NCI-H146 (cell line): ENCODE results near the gene BMPR1A.

Experiments used
- DNase-seq: peaks from one replicate; lab custom pipeline; 2025; lab: John Stamatoyannopoulos, UW

BMPR1A gene

DNA sequence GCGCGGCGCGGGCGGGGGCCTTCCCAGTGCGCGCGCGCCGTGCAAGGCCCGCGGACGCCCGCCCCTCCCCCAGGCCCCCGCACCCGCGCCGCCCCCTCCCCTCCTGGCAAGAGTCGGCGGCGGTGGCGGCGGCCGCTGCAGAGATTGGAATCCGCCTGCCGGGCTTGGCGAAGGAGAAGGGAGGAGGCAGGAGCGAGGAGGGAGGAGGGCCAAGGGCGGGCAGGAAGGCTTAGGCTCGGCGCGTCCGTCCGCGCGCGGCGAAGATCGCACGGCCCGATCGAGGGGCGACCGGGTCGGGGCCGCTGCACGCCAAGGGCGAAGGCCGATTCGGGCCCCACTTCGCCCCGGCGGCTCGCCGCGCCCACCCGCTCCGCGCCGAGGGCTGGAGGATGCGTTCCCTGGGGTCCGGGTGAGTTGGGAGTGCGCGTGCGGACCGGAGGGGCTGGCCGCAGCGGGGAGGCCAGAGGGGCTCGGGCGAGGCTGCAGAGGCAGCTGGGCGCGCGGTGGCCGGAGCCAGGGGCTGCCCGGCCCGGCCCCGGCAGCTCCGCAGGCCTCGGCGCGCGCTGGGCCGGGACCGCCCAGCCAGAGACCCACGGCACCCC is at the start of gene BMPR1A:
Gene BMPR1A, plus strand, starts transcription at position 109 of the 602 bp plus-strand sequence. CDS start 119,400 bp downstream, outside the sequence.
- peak; percentile 54 for DNase-seq

DNA sequence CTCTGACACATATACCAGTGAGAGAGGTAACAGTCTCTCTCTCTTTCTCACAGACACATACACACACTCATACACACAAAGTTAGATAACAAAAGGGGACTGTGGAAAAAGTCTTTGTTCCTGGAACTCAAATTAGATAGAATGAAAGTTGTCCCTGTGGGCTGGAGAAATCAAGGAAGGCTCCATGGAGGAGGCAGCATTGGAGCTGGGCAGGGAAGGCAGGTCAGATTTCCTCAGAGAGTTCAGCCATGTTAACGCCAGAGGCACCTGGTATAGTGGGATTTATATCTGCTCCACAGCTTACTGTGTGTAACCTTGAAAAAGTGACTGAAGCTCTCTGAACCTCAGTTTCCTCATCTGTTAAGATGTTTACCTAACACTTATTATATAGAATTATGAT is 49.4 kb upstream of the BMPR1A start:
- no peak for DNase-seq

DNA sequence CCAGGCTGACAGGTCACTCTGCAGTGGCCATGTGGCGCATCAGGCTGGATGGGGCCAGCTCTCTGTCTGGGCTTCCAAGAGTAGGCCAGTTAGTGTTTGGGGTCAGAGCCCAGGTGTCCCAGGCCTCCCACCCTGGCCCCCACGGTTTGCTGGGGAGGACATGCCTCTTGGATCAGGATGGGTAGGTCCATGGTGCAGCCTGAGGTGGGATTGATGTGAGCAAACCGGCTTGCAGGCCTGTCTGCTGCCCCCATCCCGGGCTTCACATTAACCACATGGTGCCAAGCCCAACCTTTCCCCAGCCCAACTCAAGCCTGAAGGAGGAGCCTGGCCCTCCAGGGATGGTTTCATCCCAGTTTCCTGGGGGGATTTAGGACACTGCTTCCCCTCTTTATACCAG is 48.9 kb upstream of the BMPR1A start:
- no peak for DNase-seq

DNA sequence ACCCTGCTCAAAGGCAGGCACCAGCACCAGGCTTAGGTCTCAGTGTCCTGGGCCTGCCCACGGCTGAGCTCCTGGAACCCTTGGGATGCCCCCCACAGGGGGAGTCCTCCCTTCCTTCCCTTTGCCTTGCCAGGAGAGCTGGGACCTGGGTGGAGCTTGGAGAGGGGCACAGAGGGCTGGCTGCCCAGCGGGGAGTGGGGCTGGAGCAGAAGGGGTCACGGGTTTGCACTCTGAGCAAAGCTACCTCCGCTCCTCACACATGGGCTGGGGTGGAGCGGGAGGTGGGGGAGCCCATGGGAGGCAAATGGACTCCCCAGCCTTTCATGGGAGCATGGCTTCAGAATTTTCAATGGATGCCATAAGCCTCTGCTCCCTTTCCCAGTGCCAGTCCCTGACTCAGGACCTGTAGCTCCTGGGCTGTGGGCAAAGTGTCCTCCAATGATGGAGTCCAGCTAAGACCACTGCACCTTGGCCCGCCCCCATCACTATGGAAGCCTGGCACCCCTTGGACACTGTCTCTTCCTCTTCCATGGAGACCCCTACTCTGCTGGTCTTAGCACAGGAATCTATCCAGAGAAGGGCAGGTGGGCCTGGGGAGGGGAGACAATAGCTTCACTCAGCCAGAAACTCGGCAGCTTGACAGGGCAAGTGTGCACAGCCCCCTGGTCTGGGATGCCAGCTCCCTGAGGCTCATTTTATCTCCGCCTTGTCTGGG is 48.2 kb upstream of the BMPR1A start:
- no peak for DNase-seq

DNA sequence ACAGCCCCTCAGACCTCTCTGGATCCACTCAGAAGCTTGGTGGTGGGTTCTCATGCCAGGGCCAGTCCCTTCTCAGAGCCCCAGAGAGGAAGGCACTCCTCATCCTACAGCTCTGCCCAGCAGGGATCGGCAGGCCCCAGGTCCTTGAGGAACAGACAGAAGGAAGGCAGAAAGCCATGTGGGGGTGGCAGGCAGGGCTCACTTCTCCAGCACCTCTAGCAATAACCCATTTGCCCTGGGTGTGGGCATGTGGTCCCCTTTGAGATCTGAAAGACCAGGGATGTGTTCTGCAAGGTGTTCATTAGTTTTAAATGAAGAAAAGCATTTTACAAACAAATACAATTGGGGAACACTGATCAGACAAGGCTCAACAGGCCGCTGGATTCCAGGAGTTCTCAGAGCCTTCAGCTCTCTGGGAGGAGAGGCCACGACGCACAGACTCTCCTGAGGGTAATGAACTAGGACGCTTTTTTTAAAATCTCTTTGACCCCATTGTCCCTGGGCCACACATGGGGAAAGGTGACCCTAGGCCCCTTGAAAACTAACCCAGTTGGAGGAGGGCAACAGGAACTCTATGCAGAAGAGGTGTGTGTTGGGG is 47.5 kb upstream of the BMPR1A start:
- no peak for DNase-seq

DNA sequence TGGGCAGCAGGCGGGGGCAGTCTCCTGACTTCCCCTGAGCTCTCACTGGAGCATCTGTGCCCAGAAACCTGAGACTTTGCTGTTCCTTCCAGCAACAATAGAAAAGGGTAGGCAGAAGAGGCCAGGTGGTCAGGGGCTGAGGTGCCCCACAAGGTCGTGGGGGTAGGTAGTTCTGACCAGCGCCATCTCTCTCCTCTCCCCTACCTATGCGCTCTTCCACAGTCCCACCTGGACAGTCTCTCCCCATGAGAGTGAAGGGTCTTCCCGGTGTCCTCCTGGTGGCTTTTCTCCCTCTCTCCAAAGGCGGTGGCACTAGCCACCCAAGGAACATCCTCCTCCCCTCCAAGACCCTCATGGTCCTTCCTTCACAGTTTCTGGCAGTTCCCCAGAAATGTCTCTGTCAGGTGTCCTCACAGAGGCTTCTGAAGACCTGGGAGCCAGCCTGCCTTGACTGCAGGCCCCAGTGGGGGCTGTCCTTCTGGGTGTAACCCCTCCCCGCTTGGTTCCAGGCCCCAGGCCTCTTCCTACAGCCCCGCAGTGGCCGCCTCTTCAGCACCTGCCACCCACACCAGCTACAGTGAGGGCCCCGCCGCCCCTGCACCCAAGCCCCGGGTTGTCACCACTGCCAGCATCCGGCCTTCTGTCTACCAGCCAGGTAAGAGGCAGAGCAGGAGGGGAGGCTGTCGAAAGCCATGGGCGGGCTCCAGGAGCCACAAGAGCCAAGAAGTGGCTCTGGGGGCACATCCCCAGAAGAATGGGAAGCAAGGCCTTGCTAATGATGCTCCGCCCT is 46.8 kb upstream of the BMPR1A start:
- DNase-seq: no peak

DNA sequence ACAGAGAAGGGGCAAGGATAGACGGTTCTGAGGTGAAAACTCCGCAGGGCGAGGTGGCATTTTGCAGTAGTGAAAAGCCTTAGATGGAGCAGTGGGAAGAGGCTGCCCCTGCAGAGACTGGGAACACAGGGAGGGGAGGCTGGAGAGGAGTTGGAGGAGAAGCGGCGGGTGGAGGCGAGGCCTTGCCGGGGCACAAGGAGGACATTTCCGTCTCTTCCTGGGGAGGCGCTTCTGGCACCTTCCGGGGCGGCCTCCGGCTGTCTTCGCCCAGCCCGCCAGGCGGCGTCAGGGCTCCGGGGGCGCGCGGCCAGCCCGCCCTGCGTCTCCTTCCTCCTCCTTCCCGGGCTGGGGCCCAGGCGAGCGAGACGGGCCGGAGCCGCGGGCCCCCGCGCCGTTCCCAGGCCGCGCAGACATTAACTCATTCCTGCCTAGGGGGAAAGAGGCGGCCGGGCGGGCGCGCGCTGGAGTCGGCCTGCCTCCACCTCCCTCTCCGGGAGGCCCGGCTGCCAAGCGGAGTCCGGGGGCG is 45.4 kb upstream of the BMPR1A start:
- peak; percentile 85 for DNase-seq

DNA sequence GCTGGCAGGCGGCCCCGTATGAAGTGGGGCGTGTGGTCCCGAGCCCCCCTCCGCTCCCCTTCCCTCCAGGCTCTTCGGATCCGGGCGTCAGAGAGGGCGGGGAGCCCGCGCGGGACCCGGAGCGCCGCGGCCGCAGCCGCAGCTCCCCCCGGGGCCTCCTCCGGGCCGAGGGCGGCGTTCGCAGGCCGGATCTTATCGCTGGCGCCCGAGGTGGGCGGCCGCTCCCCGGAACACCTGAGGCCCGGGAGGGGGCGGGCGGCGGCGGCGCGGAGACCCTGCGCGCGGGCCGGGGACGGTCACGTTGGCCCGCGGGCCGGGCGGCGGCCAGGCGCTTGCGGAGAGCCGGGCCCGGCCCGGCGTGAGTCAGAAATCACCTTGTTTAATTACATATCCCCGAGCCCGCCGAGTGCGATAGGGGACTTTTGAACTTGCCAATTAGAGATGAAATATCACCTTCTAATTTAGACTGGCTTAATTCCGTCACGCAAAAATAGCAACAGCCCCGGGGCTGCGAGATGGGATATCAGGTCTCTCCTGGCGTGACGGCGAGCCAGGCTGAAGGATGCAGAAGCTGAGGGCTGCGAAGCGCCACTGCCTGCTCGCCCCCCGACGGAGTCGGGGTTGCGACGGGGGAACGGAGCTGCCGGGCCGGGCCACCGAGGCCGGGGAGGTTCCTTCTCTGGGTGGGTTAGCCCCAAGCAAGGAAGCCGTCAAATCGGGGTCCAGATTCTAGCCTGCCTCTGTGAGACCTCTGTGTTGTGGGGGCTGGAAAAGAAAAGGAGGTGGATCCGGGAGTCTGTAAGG is 44.7 kb upstream of the BMPR1A start:
- peak; percentile 78 for DNase-seq

DNA sequence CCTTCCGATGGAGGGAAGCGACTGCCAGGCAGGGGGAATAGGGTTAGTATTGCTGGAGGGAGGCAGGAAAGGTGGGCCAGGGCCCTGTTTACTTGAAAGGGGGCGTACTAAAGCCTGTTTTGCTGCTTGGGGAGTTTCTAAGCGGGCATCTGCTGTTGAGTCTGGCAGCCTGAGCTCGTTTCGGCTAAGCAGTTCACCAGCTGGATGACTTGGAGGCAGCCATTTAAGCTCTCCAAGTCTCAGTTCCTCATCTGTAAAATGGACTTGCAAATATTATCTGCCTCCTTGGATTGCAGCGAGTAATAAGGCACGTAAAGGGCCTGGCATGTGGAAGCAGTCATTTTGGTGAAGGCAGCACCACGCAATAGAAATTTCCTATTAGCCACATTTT is 44.1 kb upstream of the BMPR1A start:
- DNase-seq: no peak

DNA sequence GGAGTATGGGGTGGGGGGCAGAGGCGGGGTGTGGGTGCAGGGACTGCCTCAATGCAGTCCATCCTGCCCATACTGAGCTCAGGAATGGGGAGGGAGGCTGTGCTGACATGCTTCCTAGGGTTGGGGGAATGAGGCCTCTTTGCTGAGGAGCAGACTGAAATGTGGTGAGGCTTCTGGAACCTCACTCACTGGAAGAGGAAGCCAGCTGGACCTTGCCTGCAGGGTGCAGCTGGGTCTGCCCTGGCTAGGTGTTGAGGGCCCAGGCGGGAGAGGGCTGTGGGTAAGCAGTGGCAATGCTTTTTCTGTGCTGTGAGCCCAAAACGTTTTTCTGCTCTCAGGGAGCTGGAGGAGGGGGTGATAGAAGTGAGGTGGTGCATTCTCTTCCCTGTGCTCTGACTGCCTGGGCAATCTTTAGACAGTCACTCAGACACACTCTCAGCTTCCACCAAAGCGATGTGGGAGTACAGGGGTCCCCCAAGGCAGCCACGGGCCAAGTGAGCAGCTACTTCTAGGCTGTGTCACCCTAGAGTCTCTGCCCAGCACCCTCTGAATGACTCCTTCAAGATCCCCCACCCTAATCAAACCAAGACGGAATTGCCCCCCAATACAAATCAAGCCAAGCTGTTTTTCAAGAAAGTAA is 41.1 kb upstream of the BMPR1A start:
- DNase-seq: no peak

DNA sequence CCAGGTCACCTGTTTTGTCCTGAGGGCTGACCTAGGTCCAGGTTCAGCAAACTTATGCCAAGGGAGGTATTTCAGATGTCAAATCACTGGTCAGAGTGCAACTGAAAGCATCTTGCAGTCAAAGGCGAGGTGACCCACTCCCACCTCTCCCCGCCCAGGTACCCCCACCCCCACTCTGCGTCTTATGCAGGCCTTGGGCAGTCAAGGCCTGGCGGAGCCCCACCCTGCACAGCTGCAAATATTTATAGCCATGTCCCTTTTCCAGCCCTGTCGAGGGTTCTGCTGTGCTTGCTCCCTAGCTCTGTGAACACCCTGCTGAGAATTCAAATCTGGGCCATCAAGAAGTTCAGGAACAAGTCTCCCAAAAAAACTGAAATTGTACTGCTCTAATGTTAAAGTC is 40.6 kb upstream of the BMPR1A start:
- no peak for DNase-seq

DNA sequence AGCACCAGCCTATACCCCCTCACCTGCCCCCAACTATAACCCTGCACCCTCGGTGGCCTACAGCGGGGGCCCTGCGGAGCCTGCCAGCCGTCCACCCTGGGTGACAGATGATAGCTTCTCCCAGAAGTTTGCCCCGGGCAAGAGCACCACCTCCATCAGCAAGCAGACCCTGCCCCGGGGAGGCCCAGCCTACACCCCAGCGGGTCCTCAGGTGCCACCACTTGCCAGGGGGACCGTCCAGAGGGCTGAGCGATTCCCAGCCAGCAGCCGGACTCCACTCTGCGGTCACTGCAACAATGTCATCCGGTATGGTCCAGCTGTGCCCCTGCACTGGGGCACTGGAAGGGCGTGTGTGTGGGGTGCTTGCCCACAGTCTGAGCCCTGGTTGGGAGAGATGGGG is 40.0 kb upstream of the BMPR1A start:
- DNase-seq: no peak

DNA sequence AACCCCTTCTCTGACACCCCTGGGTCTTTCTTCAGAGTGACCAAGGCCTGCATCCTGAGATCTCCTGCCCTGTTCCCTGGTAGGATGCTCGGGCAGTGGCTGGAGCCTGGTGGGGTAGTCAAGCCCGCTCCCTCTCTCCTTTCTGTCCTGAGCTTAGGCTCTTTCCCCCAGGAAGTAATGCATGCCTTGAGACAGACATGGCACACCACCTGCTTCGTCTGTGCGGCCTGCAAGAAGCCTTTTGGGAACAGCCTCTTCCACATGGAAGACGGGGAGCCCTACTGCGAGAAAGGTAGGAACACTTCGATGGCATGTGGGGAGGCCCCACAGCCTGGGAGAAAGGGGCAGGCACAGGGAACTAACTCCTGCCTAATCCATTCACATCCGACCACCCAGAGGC is 37.9 kb upstream of the BMPR1A start:
- DNase-seq: no peak

DNA sequence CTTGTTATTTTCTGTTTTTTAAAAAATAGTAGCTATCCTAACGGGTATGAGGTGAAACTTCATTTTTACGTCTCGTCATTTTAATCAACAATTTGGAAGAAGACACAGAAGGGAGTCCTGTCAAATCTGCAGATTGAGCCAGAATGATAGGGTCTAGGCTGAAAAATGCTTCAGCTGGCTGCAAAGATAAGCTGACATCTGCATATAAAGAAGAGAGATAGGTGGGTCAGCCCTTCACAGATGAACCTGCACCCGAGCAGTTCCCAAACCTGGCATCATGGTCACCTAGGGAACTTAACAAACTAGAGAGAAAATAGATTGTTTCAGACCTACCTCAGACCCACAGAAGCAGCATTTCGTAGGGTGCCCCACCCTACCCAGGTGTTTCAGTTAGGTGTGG is 35.2 kb upstream of the BMPR1A start:
- no peak for DNase-seq

DNA sequence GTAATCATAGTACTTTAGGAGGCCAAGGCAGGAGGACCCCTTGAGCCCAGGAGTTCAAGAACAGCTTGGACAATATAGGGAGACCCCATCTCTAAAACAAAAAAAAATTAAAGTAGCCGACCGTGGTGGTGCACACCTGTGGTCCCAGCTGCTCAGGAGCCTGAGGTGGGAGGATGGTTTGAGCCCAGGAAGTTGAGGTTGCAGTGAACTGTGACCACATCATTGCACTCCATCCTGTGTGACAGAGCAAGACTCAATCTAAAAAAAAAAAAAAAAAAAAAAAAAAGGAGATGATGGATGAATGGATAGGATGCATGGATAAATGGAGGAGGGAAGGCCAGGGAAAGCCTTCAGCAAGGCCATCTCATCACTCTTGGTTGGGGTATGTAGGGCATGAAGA is 33.4 kb upstream of the BMPR1A start:
- DNase-seq: no peak

DNA sequence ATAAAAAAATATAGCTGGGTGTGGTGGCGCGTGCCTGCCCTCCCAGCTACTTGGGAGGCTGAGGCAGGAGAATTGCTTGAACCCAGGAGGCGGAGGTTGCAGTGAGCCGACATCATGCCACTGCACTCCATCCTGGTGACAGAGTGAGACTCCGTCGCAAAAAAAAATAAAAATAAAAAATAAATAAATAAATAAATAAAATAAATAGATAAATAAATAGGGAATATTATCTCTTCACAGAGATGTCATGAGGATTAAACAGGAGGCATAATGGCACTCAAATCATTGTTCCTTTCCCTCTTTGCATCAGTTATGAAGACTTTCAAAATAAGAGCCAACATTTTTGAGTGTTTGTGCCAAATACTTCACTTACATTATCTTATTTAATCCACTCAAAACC is 32.0 kb upstream of the BMPR1A start:
- DNase-seq: no peak

DNA sequence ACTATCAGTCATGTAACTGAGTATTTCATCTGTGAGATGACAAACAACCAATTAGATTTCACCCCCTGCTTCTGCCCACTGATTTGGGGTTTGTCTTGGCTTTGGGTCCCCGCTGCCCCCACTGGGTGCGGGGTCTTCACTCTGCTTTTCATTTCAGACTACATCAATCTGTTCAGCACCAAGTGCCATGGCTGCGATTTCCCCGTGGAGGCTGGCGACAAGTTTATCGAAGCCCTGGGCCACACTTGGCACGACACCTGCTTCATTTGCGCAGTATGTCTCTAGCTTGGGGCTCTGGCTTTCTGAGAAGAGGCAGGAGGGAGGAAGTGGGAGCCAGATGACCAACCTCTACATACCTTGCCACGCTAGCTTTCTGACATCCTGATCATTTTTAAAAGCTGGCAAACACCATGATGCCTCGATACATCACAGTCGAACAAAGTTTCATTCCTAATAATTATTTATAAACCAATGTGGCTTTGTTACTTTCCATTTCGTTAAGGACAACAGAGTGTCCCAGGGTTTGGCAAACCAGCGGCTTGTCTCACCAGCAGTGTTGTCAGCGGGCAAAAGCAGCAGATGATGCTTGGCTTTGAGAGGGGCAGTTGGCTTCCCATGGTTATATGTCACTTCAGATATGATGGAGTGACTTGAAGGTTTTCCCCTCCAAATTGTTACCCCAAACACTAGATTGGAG is 30.3 kb upstream of the BMPR1A start:
- DNase-seq: no peak

DNA sequence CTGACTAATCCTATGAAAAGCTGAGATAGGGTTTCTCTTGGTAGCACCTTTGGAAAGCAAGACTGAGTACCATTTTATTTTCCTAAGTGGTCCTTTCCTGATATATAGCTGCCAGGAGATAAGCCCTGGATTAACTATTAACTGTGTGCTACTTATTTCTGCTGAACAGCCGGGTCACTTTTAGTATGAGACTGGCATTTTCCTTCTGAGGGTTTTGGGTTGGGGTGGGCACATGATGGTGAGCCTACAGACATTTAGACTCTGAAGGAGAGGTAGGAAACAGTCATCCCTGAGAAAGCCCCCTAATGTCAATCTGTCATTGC is 29.8 kb upstream of the BMPR1A start:
- DNase-seq: no peak

DNA sequence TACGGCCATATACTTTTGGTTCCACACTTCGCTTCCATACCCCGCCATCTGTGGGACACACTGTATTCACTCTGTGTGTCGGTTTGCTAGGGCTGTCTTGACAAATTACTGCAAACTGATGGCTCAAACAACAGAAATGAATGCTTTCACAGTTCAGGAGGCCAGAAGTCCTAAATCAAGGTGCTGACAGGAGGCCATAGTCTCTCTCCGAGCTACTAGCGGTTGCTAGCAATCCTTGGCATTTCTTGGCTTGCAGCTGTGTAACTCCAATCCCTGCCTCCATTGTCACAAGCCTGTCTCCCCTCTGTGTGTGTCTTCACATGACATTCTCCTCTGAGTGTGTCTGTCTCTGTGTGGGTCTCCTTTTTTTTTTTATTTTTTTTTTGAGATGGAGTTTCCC is 28.9 kb upstream of the BMPR1A start:
- DNase-seq: no peak

DNA sequence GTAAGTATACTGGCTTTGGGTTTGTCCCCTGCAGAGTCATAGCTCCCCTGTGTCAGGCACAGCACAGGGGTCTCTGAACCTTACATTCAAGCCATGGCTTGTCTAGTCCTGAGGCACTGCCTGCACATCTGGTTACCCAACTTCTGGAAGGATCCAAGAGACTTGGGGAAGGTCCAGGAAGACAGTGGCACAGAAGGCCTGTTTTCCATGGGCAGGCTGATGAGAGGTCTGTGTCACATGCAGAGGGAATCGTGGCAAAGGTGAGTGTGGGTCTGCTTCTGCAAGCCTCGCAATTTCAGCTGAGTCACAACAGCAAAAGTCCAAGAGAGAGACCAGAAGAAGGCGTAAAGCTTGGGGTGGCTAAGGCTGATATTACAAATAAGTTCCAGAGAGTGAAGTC is 28.4 kb upstream of the BMPR1A start:
- no peak for DNase-seq

DNA sequence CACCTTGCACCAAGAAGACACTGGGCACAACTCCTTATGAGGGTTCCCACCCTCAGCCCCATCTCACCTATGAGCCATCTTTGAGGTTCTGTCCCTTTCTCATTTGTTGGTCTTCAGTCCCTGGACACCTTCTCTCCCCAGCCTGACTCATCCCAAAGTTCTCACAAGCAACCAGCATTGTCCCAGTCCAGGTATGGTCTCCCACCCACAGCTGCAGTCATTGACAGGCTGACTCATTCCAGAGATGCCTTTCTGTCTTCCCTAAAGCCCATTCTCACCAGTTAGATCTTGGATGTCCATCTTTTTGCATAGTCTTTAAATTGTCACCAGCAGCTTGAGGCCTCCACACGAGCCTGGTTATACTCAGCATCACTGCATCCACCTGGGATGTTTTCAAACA is 26.7 kb upstream of the BMPR1A start:
- no peak for DNase-seq
